Gastroesophageal sphincter (tissue), 4 donors: ENCODE results near the gene PTS. TPM values are rescaled to one million over a fixed set of nuclear protein-coding genes. Genes with fewer than 3 reads are reported as not detected.

ENCODE experiments used
- ATAC-seq: fragments of 150-250 bp; one replicate; pipeline ENCODE4 v1.9.1; 2016; ENCODE audit warnings: mild to moderate bottlenecking, moderate library complexity
- H3K27ac ChIP-seq, 4 donors: fragments of 200-600 bp; sonication (generic) in 3 of 4; 1 replicate in 3 of 4; 2 replicates in 1 of 4; pipeline ENCODE4 v1.5.1; 2016 to 2019
- H3K27me3 ChIP-seq: fragments of 200-600 bp; sonication (generic); one replicate; pipeline ENCODE4 v1.5.1; 2019
- H3K36me3 ChIP-seq, 2 donors: fragments of 200-600 bp; sonication (generic); one replicate each; pipeline ENCODE4 v1.5.1; 2019; ENCODE audit warnings: control low read depth in 1 of 2
- H3K4me1 ChIP-seq, 3 donors: fragments of 200-600 bp; sonication (generic); 1 replicate in 2 of 3; 2 replicates in 1 of 3; pipeline ENCODE4 v1.5.1; 2016 to 2019; ENCODE audit warnings: control low read depth in 2 of 3
- H3K4me3 ChIP-seq, 2 donors: fragments of 200-600 bp; sonication (generic); one replicate each; pipeline ENCODE4 v1.5.1; 2019; ENCODE audit warnings: mild to moderate bottlenecking in 1 of 2, moderate library complexity in 1 of 2
- H3K9me3 ChIP-seq, 3 donors: fragments of 200-600 bp; sonication (generic); one replicate each; pipeline ENCODE4 v1.5.1; 2017 to 2019; ENCODE audit warnings: control low read depth in 2 of 3
- EP300 ChIP-seq: sonication (generic); formaldehyde crosslinking; IDR thresholded peaks from one replicate; pipeline ENCODE4 v1.6.1; 2017; ENCODE audit warnings: antibody characterized with exemption, mild to moderate bottlenecking
- POLR2A ChIP-seq, 2 donors: fragments of 450-650 bp; IDR thresholded peaks; one replicate each; pipeline ENCODE4 v1.6.1; 2017; ENCODE audit warnings: antibody characterized with exemption in 2 of 2, mild to moderate bottlenecking in 2 of 2, moderate library complexity in 1 of 2
- POLR2AphosphoS5 ChIP-seq: sonication (generic); formaldehyde crosslinking; IDR thresholded peaks from one replicate; pipeline ENCODE4 v1.6.1; 2017; ENCODE audit warnings: antibody characterized with exemption
- WGBS, 2 donors: methylation state at CpG; one replicate each; pipeline ENCODE4 v1.1.5; 2018; ENCODE audit warnings: low coverage in 1 of 2; 5-methylcytosine and 5-hydroxymethylcytosine counted together
- small RNA-seq, 4 donors: library from RNA; depleted of rRNA; stranded (forward); fragments of <200 nt; gene quantifications; one replicate each; pipeline ENCODE3, GENCODE V24; 2016
- total RNA-seq, 4 donors: library from RNA; depleted of rRNA; stranded (reverse); fragments of >200 nt; gene quantifications; one replicate each; pipeline ENCODE4 v1.1.0, GENCODE V29; 2016
- TF ChIP-seq, protein P1 (sequence below), 4 experiments: fragments of 200-600 bp in 2 of 4; fragments of 450-650 bp in 2 of 4; sonication (generic) in 1 of 4; IDR thresholded peaks; one replicate each; pipeline ENCODE4 v1.5.1; 2017 to 2019; ENCODE audit warnings: antibody characterized with exemption in 4 of 4, mild to moderate bottlenecking in 2 of 4, moderate library complexity in 2 of 4

The PTS gene
- total RNA-seq, 4 donors from 2014 or later = 19.4 to 38.1 (median 23.3) TPM

DNA sequence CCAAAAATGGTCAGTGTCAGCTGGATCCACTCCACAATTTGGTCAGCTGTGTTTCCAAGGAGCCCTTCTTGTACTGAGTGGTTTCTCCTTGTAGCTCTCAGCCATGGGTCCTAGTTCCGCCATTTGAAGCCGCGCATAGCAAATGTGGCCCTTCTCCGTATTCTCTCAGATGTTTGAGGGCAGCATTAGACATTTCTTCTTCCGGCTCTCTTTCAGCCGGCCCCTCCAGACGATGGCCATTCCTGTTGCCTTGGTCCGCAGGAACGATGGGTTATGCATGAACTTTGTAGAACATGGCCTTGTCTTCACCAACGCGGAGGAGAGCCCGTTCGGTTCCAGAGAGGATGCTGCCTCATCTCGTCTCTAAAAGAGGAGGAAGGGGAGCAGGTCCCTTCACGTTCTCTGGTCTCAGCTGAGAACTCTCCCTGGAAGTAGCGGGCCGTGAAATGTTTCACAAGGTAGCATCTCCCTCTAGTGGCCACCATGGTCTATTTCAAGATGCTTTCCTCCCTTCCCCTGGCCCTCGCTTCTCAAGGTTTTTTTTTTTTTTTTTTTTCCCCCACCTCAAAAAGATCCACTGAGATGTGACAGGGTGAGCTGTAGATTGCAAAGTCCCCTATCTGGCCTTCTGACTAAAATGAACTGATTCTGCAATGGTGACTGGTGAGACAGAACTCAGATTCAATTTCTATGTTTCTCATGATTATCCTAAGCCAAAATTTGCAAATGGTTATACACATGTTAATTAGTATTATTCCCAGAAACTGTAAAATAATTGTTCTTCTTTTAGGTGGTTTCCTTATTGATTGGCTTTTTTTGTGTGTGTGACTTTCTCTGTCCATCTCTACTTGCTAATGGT is 54.3 kb downstream of the PTS start:
- Histone ChIP-seq H3K4me1 (peaks cover 0 to 9% (median 0%) of the 10 kb centered on the region in 3 donors), H3K36me3 (no peaks in the 10 kb centered on the region), H3K27me3 (no peaks in the 10 kb centered on the region), H3K27ac (peak overlapping the region in 3 of 4 donors; percentile 56 to 72 (median 59)), H3K4me3 (peak overlapping the region; percentile 52 to 54), H3K9me3 (no peaks in the 10 kb centered on the region)
- TF ChIP-seq, protein P1, sequence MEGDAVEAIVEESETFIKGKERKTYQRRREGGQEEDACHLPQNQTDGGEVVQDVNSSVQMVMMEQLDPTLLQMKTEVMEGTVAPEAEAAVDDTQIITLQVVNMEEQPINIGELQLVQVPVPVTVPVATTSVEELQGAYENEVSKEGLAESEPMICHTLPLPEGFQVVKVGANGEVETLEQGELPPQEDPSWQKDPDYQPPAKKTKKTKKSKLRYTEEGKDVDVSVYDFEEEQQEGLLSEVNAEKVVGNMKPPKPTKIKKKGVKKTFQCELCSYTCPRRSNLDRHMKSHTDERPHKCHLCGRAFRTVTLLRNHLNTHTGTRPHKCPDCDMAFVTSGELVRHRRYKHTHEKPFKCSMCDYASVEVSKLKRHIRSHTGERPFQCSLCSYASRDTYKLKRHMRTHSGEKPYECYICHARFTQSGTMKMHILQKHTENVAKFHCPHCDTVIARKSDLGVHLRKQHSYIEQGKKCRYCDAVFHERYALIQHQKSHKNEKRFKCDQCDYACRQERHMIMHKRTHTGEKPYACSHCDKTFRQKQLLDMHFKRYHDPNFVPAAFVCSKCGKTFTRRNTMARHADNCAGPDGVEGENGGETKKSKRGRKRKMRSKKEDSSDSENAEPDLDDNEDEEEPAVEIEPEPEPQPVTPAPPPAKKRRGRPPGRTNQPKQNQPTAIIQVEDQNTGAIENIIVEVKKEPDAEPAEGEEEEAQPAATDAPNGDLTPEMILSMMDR (IDR thresholded peaks at IDR 0.05) = peak; percentile 69 to 87 (median 73)
- no peak for TF ChIP-seq EP300
- ATAC-seq = peak; percentile 88
- 0 to 2% methylated on average over 7 to 13 of the region's 18 CpGs for WGBS, 2 donors

DNA sequence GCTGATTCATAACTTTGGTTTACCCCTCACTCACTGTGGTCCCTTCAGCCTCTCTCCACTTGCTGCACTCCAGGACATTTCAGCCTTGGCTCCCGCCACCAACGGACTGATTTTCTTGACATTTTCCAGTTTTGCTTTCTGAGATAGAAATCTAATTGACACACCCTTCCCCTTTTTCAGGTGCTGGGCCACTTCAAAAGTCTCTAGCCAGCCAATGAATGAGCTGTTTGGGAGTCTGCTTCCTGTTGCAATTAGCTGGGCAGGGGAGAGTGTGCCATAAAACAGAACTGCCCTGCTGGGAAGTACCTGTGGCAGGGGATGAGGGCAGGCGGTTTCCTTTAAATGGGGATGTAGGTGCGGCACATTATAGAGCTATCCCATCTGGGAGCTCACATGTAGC is 55.5 kb downstream of the PTS start:
- TF ChIP-seq POLR2A (IDR thresholded peaks at IDR 0.05) (no peak), EP300 (no peak), POLR2AphosphoS5 (no peak)
- TF ChIP-seq, protein P1 (IDR thresholded peaks at IDR 0.05) = no peak
- ATAC-seq = no peak
- 82 to 95% methylated on average over 2 of the region's 4 CpGs for WGBS, 2 donors

More for the DNA sequence above, 55.5 kb downstream of the PTS start:
- Histone ChIP-seq H3K27me3 (no peaks in the 10 kb centered on the region), H3K4me3 (no peak overlapping the region), H3K4me1 (peaks cover 0 to 9% (median 0%) of the 10 kb centered on the region in 3 donors), H3K27ac (no peak overlapping the region), H3K9me3 (no peaks in the 10 kb centered on the region), H3K36me3 (no peaks in the 10 kb centered on the region)

Small RNA genes within 50 kb of the gene (small RNA-seq; reads per million reads assigned to genes)
- gene MRPS36P4 = 0 reads per million in 4 donors

Other genes starting within 250 kb of the PTS start
- 10 to 100 TPM; 18.2 to 38.6 (median 32.1) TPM for gene DLAT, start 201.0 kb upstream of the PTS start, total RNA-seq
- 1 to 10 TPM; 1.8 to 4.2 (median 3.2) TPM for gene PIH1D2, start 152.4 kb upstream of the PTS start, total RNA-seq
- 10 to 100 TPM; 14.4 to 21.5 (median 16.4) TPM for gene NKAPD1, start 152.1 kb upstream of the PTS start, total RNA-seq
- gene TIMM8B, start 139.7 kb upstream of the PTS start, total RNA-seq = 10 to 100 TPM; 19.2 to 37.6 (median 24.8) TPM
- 100 to 1,000 TPM; 102 to 120 (median 113) TPM for gene SDHD, start 139.6 kb upstream of the PTS start, total RNA-seq
- 10 to 100 TPM in 1 of 4 donors, 1 to 10 TPM in 3; 5.6 to 16.9 (median 6.9) TPM for gene IL18, start 62.3 kb upstream of the PTS start, total RNA-seq
- gene TEX12, start 59.1 kb upstream of the PTS start, total RNA-seq = not detected
- gene BCO2, start 50.9 kb upstream of the PTS start, total RNA-seq = 1 to 10 TPM in 3 of 4 donors, under 1 TPM in 1; 0.96 to 7.5 (median 6.6) TPM
- gene PLET1, start 34.4 kb downstream of the PTS start, total RNA-seq = not detected